HepG2 (cell line): Measurements from ENCODE around the gene SYMPK. TPM values are rescaled to one million over a fixed set of nuclear protein-coding genes. Genes with fewer than 3 reads are reported as not detected.
A peak's percentile ranks its signal among the peaks of the same experiment; 100 is the strongest.

Experiments used
- BRCA1 ChIP-seq: sonication (generic); formaldehyde crosslinking; IDR thresholded peaks from 2 replicates; pipeline ENCODE4 v1.4.0; 2020; ENCODE audit warnings: missing genetic modification reagents
- RERE ChIP-seq: IDR thresholded peaks from 2 replicates; pipeline ENCODE4 v1.6.1; 2016; ENCODE audit warnings: low read depth, missing genetic modification reagents, missing compliant biosample characterization
- SATB2 ChIP-seq: sonication (generic); formaldehyde crosslinking; IDR thresholded peaks from 2 replicates; pipeline ENCODE4 v1.5.0; 2020; ENCODE audit warnings: missing genetic modification reagents
- ZBTB14 ChIP-seq: sonication (generic); formaldehyde crosslinking; IDR thresholded peaks from 2 replicates; pipeline ENCODE4 v1.4.0; 2020; ENCODE audit warnings: missing genetic modification reagents
- ZNF17 ChIP-seq: sonication (generic); formaldehyde crosslinking; IDR thresholded peaks from 2 replicates; pipeline ENCODE4 v1.5.0; 2020; ENCODE audit warnings: mild to moderate bottlenecking, missing genetic modification reagents
- ZNF614 ChIP-seq: IDR thresholded peaks from 2 replicates; pipeline ENCODE4 v1.6.1; 2018; ENCODE audit warnings: missing biosample characterization, missing genetic modification reagents, inconsistent platforms, borderline replicate concordance
- ZNF773 ChIP-seq: sonication (generic); formaldehyde crosslinking; IDR thresholded peaks from 2 replicates; pipeline ENCODE4 v1.4.0; 2020; ENCODE audit warnings: missing genetic modification reagents, borderline replicate concordance
- ZNF841 ChIP-seq: sonication (generic); formaldehyde crosslinking; IDR thresholded peaks from 2 replicates; pipeline ENCODE4 v1.8.1; 2023; ENCODE audit warnings: missing genetic modification reagents, borderline replicate concordance
- ZNF879 ChIP-seq: sonication (generic); formaldehyde crosslinking; IDR thresholded peaks from 2 replicates; pipeline ENCODE4 v1.8.1; 2023; ENCODE audit warnings: missing genetic modification reagents
- polyA plus RNA-seq, 8 experiments: library from polyadenylated mRNA; depleted of rRNA in 3 of 8; stranded (reverse) in 7 of 8; unstranded in 1 of 8; fragments of >200 nt; fragmentation: Illumina TruSeq in 4 of 8; extraction: Trizol in 4 of 8; gene quantifications; 2 replicates each; pipeline versions ENCODE4 v1.2.1 to v1.2.3, GENCODE V29; 2011 to 2016; ENCODE audit warnings: low read depth in 4 of 8, missing spikeins in 1 of 8, mixed read lengths in 1 of 8; ENCODE audit not compliant: insufficient read depth in 1 of 8
- total RNA-seq, 5 experiments: library from RNA; depleted of rRNA; stranded (reverse); fragments of >200 nt; fragmentation: Illumina TruSeq; extraction: Trizol; gene quantifications; 2 replicates each; pipeline ENCODE4 v1.2.3, GENCODE V29; 2016; ENCODE audit warnings: low read depth in 1 of 5
- TF ChIP-seq, protein P1 (sequence below): sonication (generic); formaldehyde crosslinking; IDR thresholded peaks from 2 replicates; pipeline ENCODE4 v1.5.0; 2020; ENCODE audit warnings: missing genetic modification reagents
- TF ChIP-seq, protein P2 (sequence below): sonication (generic); formaldehyde crosslinking; IDR thresholded peaks from 2 replicates; pipeline ENCODE4 v1.4.0; 2020; ENCODE audit warnings: mild to moderate bottlenecking, missing genetic modification reagents
- TF ChIP-seq, protein P3 (sequence below): IDR thresholded peaks from 2 replicates; pipeline ENCODE4 v1.6.1; 2016; ENCODE audit warnings: missing compliant biosample characterization, missing genetic modification reagents, borderline replicate concordance
- TF ChIP-seq, protein P4 (sequence below): sonication (generic); formaldehyde crosslinking; conservative IDR thresholded peaks from 2 replicates; pipeline ENCODE4 v1.8.0; 2022; ENCODE audit warnings: missing genetic modification reagents
- TF ChIP-seq, protein P5 (sequence below): sonication (generic); formaldehyde crosslinking; IDR thresholded peaks from 2 replicates; pipeline ENCODE4 v1.4.0; 2020; ENCODE audit warnings: mild to moderate bottlenecking, missing genetic modification reagents

SYMPK gene
- total and polyA plus RNA-seq, 2 of the 13 experiments (the other 11 are each of a cell fraction or from before 2014, with no cell fraction given), result 21.9 to 55.7 TPM

DNA sequence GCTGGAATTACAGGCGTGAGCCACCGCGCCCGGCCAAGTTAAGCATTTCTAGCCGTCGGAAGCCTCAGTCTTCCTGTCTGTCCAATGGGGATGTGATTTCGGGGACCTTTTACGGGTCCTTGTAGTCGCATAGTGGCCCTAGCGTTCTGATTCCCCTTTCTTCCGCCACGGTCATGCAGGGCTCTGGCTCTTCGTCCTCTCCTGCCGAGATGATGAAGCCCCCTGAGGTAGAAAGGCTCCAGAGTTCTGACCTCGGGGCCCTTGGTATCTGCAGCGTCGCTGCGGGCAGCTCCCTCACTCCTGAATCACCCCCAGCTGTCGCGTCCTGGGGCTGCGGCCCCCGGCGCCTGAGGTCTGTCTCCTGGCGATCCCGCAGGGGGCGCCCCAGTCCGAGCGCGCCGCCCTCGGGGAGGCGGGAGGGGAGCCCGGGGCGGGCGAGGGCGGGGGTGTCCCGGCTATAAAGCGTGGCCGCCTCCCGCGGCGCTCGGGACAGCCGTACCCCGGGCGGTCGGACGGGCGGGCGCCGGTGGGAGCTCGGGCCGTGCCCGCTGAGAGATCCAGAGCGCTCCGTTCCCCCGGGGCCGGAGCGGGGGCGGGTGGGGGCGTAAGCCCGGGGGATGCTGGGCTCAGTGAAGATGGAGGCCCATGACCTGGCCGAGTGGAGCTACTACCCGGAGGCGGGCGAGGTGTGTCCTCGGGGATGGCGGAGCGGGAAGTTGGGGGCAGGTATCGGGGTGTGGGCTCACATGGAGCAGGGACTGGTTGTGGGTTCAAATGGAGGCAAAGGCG, 1.1 kb upstream of the SYMPK start, which contains the start of gene FOXA3 (continued):
- TF ChIP-seq, protein P1, sequence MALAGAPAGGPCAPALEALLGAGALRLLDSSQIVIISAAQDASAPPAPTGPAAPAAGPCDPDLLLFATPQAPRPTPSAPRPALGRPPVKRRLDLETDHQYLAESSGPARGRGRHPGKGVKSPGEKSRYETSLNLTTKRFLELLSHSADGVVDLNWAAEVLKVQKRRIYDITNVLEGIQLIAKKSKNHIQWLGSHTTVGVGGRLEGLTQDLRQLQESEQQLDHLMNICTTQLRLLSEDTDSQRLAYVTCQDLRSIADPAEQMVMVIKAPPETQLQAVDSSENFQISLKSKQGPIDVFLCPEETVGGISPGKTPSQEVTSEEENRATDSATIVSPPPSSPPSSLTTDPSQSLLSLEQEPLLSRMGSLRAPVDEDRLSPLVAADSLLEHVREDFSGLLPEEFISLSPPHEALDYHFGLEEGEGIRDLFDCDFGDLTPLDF, result 0 out of 2 replicates have a peak, but pooled peaks have one; percentile 57
- no peak for TF ChIP-seq RERE (CRISPR knock-in tag)
- TF ChIP-seq, protein P2, sequence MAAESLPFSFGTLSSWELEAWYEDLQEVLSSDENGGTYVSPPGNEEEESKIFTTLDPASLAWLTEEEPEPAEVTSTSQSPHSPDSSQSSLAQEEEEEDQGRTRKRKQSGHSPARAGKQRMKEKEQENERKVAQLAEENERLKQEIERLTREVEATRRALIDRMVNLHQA, result no peak
- TF ChIP-seq ZNF614 (CRISPR knock-in tag), result 0 out of 2 replicates have a peak, but pooled peaks have one; percentile 49
- TF ChIP-seq, protein P3, sequence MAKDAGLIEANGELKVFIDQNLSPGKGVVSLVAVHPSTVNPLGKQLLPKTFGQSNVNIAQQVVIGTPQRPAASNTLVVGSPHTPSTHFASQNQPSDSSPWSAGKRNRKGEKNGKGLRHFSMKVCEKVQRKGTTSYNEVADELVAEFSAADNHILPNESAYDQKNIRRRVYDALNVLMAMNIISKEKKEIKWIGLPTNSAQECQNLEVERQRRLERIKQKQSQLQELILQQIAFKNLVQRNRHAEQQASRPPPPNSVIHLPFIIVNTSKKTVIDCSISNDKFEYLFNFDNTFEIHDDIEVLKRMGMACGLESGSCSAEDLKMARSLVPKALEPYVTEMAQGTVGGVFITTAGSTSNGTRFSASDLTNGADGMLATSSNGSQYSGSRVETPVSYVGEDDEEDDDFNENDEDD (CRISPR knock-in tag), result peak; percentile 61; the same call in 1 of the 2 replicates
- no peak for TF ChIP-seq ZNF17
- TF ChIP-seq ZNF879 (CRISPR knock-in tag), result no peak
- TF ChIP-seq ZNF773, result no peak
- TF ChIP-seq, protein P4, sequence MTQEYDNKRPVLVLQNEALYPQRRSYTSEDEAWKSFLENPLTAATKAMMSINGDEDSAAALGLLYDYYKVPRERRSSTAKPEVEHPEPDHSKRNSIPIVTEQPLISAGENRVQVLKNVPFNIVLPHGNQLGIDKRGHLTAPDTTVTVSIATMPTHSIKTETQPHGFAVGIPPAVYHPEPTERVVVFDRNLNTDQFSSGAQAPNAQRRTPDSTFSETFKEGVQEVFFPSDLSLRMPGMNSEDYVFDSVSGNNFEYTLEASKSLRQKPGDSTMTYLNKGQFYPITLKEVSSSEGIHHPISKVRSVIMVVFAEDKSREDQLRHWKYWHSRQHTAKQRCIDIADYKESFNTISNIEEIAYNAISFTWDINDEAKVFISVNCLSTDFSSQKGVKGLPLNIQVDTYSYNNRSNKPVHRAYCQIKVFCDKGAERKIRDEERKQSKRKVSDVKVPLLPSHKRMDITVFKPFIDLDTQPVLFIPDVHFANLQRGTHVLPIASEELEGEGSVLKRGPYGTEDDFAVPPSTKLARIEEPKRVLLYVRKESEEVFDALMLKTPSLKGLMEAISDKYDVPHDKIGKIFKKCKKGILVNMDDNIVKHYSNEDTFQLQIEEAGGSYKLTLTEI (CRISPR knock-in tag), result no peak
- no peak for TF ChIP-seq ZNF841
- no peak; the same call in 1 of the 2 replicates for TF ChIP-seq ZBTB14 (CRISPR knock-in tag)
- TF ChIP-seq BRCA1 (CRISPR knock-in tag), result no peak
- no peak for TF ChIP-seq SATB2 (CRISPR knock-in tag)
- TF ChIP-seq, protein P5, sequence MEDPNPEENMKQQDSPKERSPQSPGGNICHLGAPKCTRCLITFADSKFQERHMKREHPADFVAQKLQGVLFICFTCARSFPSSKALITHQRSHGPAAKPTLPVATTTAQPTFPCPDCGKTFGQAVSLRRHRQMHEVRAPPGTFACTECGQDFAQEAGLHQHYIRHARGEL (CRISPR knock-in tag), result no peak
